Liver (tissue), 2 donors: ENCODE results near the gene MEF2A.

Experiments
- RAD21 ChIP-seq, 2 donors: IDR thresholded peaks; 2 replicates each; pipeline ENCODE4 v1.6.1; 2016; ENCODE audit warnings: antibody characterized with exemption in 2 of 2, mild to moderate bottlenecking in 2 of 2
- TAF1 ChIP-seq: conservative IDR thresholded peaks from 2 replicates; pipeline ENCODE4 v1.6.1; 2016; ENCODE audit warnings: antibody characterized with exemption, mild to moderate bottlenecking
- donor health status: healthy.

DNA sequence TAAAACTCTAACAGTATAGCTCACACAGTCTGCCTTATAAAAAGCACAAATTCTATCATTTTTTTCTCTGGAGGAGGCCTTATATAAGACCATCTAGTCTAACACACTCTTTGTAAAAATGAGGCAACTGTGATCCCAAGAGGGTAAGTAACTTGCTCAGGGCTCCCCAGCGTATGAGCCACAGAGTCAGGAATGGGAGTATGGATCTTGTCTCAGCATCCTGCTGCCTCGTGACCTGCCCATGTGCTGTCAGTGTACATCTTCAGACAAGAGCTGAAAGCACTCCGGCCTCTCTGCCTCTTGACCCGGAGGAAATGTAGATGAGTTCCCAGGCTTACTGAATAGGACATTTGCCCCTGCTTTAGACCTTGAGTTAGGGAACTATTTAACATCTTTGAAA lies 28.4 kb upstream of the MEF2A start:
- no peak for TF ChIP-seq RAD21 (IDR thresholded peaks at IDR 0.05)
- TF ChIP-seq TAF1 = no peak
